ENCODE data around the gene RNU5D-1. TPM values are rescaled to one million over a fixed set of nuclear protein-coding genes. Genes with fewer than 3 reads are reported as not detected.

Gene RNU5D-1
- total RNA-seq, 1 experiment from 2014 or later, result not detected

DNA sequence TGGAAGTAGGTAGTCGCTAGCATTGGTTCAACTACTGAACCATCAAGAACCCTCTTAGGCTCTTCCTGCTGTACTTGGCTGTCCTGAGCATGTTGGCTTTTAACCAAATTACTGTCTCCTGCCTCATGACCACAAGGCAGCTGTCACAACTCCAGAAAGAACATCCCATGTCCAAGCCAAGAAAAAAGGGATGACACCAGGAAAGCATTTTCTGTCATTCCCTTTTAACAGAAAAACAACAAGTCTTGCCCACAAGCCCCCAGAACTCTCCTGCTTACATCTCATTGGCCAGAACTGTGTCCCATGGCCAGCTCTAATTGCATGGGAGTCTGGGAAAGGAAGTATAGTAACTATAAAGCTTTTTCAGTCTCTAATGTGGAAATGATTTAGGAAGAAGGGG is 2.4 kb upstream of the RNU5D-1 start:
- Histone ChIP-seq H4K20me1 (ENCODE audit: control insufficient read depth, insufficient read depth, insufficient read length) (no peaks in the 10 kb centered on the region), H2AFZ (ENCODE audit: low read length) (no peak overlapping the region), H3K18ac (ENCODE audit: insufficient read length, low read depth, low read length) (no peak overlapping the region), H4K91ac (ENCODE audit: insufficient read length, low read depth, low read length) (no peak overlapping the region), H2AK5ac (ENCODE audit: insufficient read length, low read length) (no peak overlapping the region), H3T11ph (ENCODE audit: low read length) (no peak overlapping the region), H4K5ac (ENCODE audit: insufficient read length, low read depth, low read length) (no peak overlapping the region), H3K56ac (ENCODE audit: insufficient read length, low read depth, low read length) (no peak overlapping the region), H3K27ac (ENCODE audit: insufficient read length, low read depth, low read length) (no peak overlapping the region), H2BK5ac (ENCODE audit: insufficient read length, low read length) (no peak overlapping the region), H3K4me1 (ENCODE audit: insufficient read depth, low read length) (no peaks in the 10 kb centered on the region), H2BK12ac (ENCODE audit: insufficient read length, low read depth, low read length) (no peak overlapping the region), H2BK15ac (ENCODE audit: low read depth, low read length) (no peak overlapping the region), H3K23me2 (ENCODE audit: insufficient read length, low read depth, low read length, poor library complexity, severe bottlenecking) (peaks cover 2% of the 10 kb centered on the region), H3K14ac (ENCODE audit: insufficient read depth, low read length) (no peak overlapping the region), H4K8ac (replicated peaks; ENCODE audit: insufficient read length, low read depth, low read length) (no peak overlapping the region), H3K4ac (ENCODE audit: low read depth, low read length) (no peak overlapping the region), H2BK20ac (ENCODE audit: low read depth, low read length, poor library complexity, severe bottlenecking) (no peak overlapping the region), H3K23ac (ENCODE audit: insufficient read length, low read depth, low read length) (no peak overlapping the region), H3K4me2 (ENCODE audit: insufficient read depth, insufficient read length, low read length) (no peak overlapping the region), H3K79me1 (ENCODE audit: insufficient read depth, low read depth, low read length, poor library complexity, severe bottlenecking) (no peaks in the 10 kb centered on the region), H3K9me3 (ENCODE audit: control insufficient read depth, low read depth, low read length) (no peaks in the 10 kb centered on the region), H3K79me2 (ENCODE audit: insufficient read depth, low read length) (no peaks in the 10 kb centered on the region), H2BK120ac (ENCODE audit: low read depth, low read length, poor library complexity, severe bottlenecking) (no peak overlapping the region), H3K27me3 (ENCODE audit: insufficient read depth, low read length) (no peaks in the 10 kb centered on the region), H3K9ac (ENCODE audit: extremely low read depth, insufficient read length, low read length) (no peak overlapping the region)
- Mint-ChIP-seq H3K4me3 (no peak overlapping the region), H3K4me1 (peaks cover 12 to 17% of the 10 kb centered on the region in 2 experiments), H3K27ac (peak overlapping the region in 1 of 3 experiments; percentile 66; a peak in 1 of 7 replicates), H3K27me3 (ENCODE audit: low read depth) (no peaks in the 10 kb centered on the region; the same call in 1 of the 2 replicates), H3K9me3 (peaks cover 2 to 9% of the 10 kb centered on the region in 2 experiments; a peak in 4 of 5 replicates), H3K36me3 (ENCODE audit: insufficient read depth in 1 of 3, low read depth in 3 of 3) (no peaks in the 10 kb centered on the region)
- WGBS (ENCODE audit: extremely low coverage, insufficient read length, low lambda C conversion rate), result no CpG with 5 or more reads among the region's 1 CpG
- DNase-seq, result no peak
- TF ChIP-seq, protein P1, sequence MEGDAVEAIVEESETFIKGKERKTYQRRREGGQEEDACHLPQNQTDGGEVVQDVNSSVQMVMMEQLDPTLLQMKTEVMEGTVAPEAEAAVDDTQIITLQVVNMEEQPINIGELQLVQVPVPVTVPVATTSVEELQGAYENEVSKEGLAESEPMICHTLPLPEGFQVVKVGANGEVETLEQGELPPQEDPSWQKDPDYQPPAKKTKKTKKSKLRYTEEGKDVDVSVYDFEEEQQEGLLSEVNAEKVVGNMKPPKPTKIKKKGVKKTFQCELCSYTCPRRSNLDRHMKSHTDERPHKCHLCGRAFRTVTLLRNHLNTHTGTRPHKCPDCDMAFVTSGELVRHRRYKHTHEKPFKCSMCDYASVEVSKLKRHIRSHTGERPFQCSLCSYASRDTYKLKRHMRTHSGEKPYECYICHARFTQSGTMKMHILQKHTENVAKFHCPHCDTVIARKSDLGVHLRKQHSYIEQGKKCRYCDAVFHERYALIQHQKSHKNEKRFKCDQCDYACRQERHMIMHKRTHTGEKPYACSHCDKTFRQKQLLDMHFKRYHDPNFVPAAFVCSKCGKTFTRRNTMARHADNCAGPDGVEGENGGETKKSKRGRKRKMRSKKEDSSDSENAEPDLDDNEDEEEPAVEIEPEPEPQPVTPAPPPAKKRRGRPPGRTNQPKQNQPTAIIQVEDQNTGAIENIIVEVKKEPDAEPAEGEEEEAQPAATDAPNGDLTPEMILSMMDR (conservative IDR thresholded peaks at IDR 0.05), result no peak

Data from H9 (cell line).